CD4-positive, alpha-beta memory T cell (primary cell): ENCODE results near the gene LLGL2. TPM values are rescaled to one million over a fixed set of nuclear protein-coding genes. Genes with fewer than 3 reads are reported as not detected.
A peak's percentile ranks its signal among the peaks of the same experiment; 100 is the strongest.

Source experiments
- CTCF ChIA-PET: fragments of 350-600 bp; sonication (Branson Sonifier 250); formaldehyde crosslinking; loops from one replicate; lab custom pipeline; 2021; ENCODE audit warnings: inconsistent platforms; ENCODE audit not compliant: partially characterized antibody; lab: Charles Lee
- POLR2A ChIA-PET: fragments of 350-600 bp; sonication (Branson Sonifier 250); formaldehyde crosslinking; loops from one replicate; lab custom pipeline; 2021; ENCODE audit not compliant: partially characterized antibody; lab: Charles Lee
- DNase-seq, 5 donors: peaks; one replicate each; pipeline versions ENCODE4 v3.0.0 to v3.0.0-alpha.2; 2020 to 2022; ENCODE audit warnings: mixed read lengths in 1 of 5
- H3K27ac ChIP-seq: one replicate; pipeline ENCODE4 v1.7.0; 2013; ENCODE audit warnings: low read depth, low read length
- H3K27me3 ChIP-seq: 2 replicates; pipeline ENCODE4 v1.7.0; 2013; ENCODE audit warnings: mild to moderate bottlenecking, low read length, moderate library complexity; ENCODE audit not compliant: insufficient read depth
- H3K36me3 ChIP-seq: 2 replicates; pipeline ENCODE4 v1.7.0; 2013; ENCODE audit warnings: mild to moderate bottlenecking, low read length, moderate library complexity; ENCODE audit not compliant: insufficient read depth
- H3K4me1 ChIP-seq: 2 replicates; pipeline ENCODE4 v1.7.0; 2013; ENCODE audit warnings: mild to moderate bottlenecking, low read length, moderate library complexity; ENCODE audit not compliant: insufficient read depth
- H3K4me3 ChIP-seq, 2 donors: one replicate each; pipeline ENCODE4 v1.7.0; 2013; ENCODE audit warnings: low read length in 2 of 2, mild to moderate bottlenecking in 1 of 2
- H3K9me3 ChIP-seq, 2 donors: one replicate each; pipeline ENCODE4 v1.7.0; 2013; ENCODE audit warnings: low read length in 2 of 2, control low read depth in 1 of 2; ENCODE audit not compliant: control insufficient read depth in 1 of 2
- H3K27ac Mint-ChIP-seq, 7 donors: one replicate each; pipeline ENCODE4 v1.8.0; 2020 to 2021; ENCODE audit warnings: mixed read lengths in 7 of 7, mild to moderate bottlenecking in 6 of 7, inconsistent platforms in 3 of 7, moderate library complexity in 3 of 7
- H3K27me3 Mint-ChIP-seq, 2 donors: one replicate each; pipeline ENCODE4 v1.8.0; 2020 to 2021; ENCODE audit warnings: mixed read lengths in 2 of 2
- H3K36me3 Mint-ChIP-seq, 2 donors: one replicate each; pipeline ENCODE4 v1.8.0; 2020 to 2021; ENCODE audit warnings: mixed read lengths in 2 of 2, inconsistent platforms in 1 of 2, mild to moderate bottlenecking in 1 of 2
- H3K4me1 Mint-ChIP-seq, 4 donors: one replicate each; pipeline ENCODE4 v1.8.0; 2020 to 2021; ENCODE audit warnings: mixed read lengths in 4 of 4, mild to moderate bottlenecking in 1 of 4
- H3K4me3 Mint-ChIP-seq, 8 donors: one replicate each; pipeline ENCODE4 v1.8.0; 2020 to 2021; ENCODE audit warnings: mixed read lengths in 8 of 8, mild to moderate bottlenecking in 7 of 8, moderate library complexity in 6 of 8, inconsistent platforms in 3 of 8
- H3K9me3 Mint-ChIP-seq, 8 donors: one replicate each; pipeline ENCODE4 v1.8.0; 2020 to 2021; ENCODE audit warnings: mixed read lengths in 8 of 8, mild to moderate bottlenecking in 5 of 8, inconsistent platforms in 3 of 8, moderate library complexity in 1 of 8
- intact Hi-C: fragments of 100-400 bp; cut with micrococcal nuclease; formaldehyde crosslinking; loops from one replicate; pipeline ENCODE4 v1.15.1; 2023
- polyA plus RNA-seq, 2 donors: library from polyadenylated mRNA; unstranded; fragments of 300-500 nt; fragmentation: Illumina TruSeq; gene quantifications; one replicate each; pipeline ENCODE4 v1.2.3, GENCODE V29; 2021
- total RNA-seq, 2 experiments: library from RNA; stranded (reverse); gene quantifications; one replicate each; pipeline ENCODE4 v1.2.3, GENCODE V29; 2021

Gene LLGL2
- total and polyA plus RNA-seq, 4 experiments from 2014 or later: 19.3 to 43.6 (median 32.2) TPM

- H3K4me3 ChIP-seq: peak overlapping the region in 1 of 2 donors; percentile 38
- intact Hi-C loops: no loop called here
- peaks cover 21% of the 10 kb centered on the region for H3K4me1 ChIP-seq
- H3K36me3 Mint-ChIP-seq: peaks cover 12 to 27% of the 10 kb centered on the region in 2 donors
- DNase-seq: peak; percentile 37 to 52 (median 47)
- H3K27ac ChIP-seq: peak overlapping the region; percentile 22
- peak overlapping the region; percentile 50 to 88 (median 73) for H3K4me3 Mint-ChIP-seq
- no peaks in the 10 kb centered on the region for H3K9me3 ChIP-seq
- H3K4me1 Mint-ChIP-seq: peaks cover 17 to 30% (median 26%) of the 10 kb centered on the region in 4 donors
- H3K27me3 ChIP-seq: no peaks in the 10 kb centered on the region
- no peaks in the 10 kb centered on the region for H3K27me3 Mint-ChIP-seq
- ChIA-PET POLR2A (interaction anchor here (0.8 to 2.5 kb wide), 6 partner anchors 24 to 101 kb away, joined by 4 to 25 read pairs (median 6); partner anchors contain the start of genes LLGL2, TMEM94 and TSEN54), CTCF (interaction anchor here (0.8 to 2.9 kb wide), 6 partner anchors 15 to 64 kb away, joined by 3 to 17 read pairs (median 4); partner anchors contain the start of genes TMEM94 and TSEN54)
- H3K36me3 ChIP-seq: peaks cover 2% of the 10 kb centered on the region
- H3K9me3 Mint-ChIP-seq: no peaks in the 10 kb centered on the region
- H3K27ac Mint-ChIP-seq: peak overlapping the region; percentile 84 to 99 (median 94)
These were observed 38.0 kb upstream of the LLGL2 start for GRCh38 chr17:75487351-75488070.

GRCh38 chr17:75488693-75489510 is 36.6 kb upstream of the LLGL2 start:
- peaks cover 15 to 27% of the 10 kb centered on the region in 2 donors for H3K36me3 Mint-ChIP-seq
- intact Hi-C loops: no loop called here
- no peaks in the 10 kb centered on the region for H3K9me3 Mint-ChIP-seq
- Histone ChIP-seq H3K36me3 (peaks cover 13% of the 10 kb centered on the region), H3K27ac (no peak overlapping the region), H3K4me3 (no peak overlapping the region), H3K9me3 (no peaks in the 10 kb centered on the region), H3K27me3 (no peaks in the 10 kb centered on the region), H3K4me1 (peaks cover 21% of the 10 kb centered on the region)
- ChIA-PET POLR2A (no interaction called here), CTCF (interaction anchor here (0.8 to 2.9 kb wide), 3 partner anchors 33 to 62 kb away, joined by 3 to 17 read pairs (median 4); partner anchors contain the start of gene TMEM94)
- H3K4me3 Mint-ChIP-seq: no peak overlapping the region
- no peak for DNase-seq
- peak overlapping the region in 3 of 7 donors; percentile 29 to 46 (median 30) for H3K27ac Mint-ChIP-seq
- peaks cover 14 to 30% (median 21%) of the 10 kb centered on the region in 4 donors for H3K4me1 Mint-ChIP-seq
- no peaks in the 10 kb centered on the region for H3K27me3 Mint-ChIP-seq

- H3K36me3 Mint-ChIP-seq: peaks cover 18 to 29% of the 10 kb centered on the region in 2 donors
- peaks cover 14 to 30% (median 21%) of the 10 kb centered on the region in 4 donors for H3K4me1 Mint-ChIP-seq
- intact Hi-C loops: no loop called here
- Histone ChIP-seq H3K36me3 (peaks cover 19% of the 10 kb centered on the region), H3K4me3 (no peak overlapping the region), H3K4me1 (peaks cover 21% of the 10 kb centered on the region), H3K9me3 (no peaks in the 10 kb centered on the region), H3K27me3 (no peaks in the 10 kb centered on the region), H3K27ac (no peak overlapping the region)
- no peaks in the 10 kb centered on the region for H3K27me3 Mint-ChIP-seq
- ChIA-PET POLR2A (no interaction called here), CTCF (interaction anchor here (0.8 kb wide), 1 partner anchor 39 kb away, joined by 3 read pairs; no protein-coding TSS in a partner anchor)
- DNase-seq: no peak
- peak overlapping the region in 4 of 7 donors; percentile 29 to 69 (median 48) for H3K27ac Mint-ChIP-seq
- H3K4me3 Mint-ChIP-seq: peak overlapping the region in 1 of 8 donors; percentile 25
- no peaks in the 10 kb centered on the region for H3K9me3 Mint-ChIP-seq
These were observed 36.0 kb upstream of the LLGL2 start for GRCh38 chr17:75489511-75489955.

- Mint-ChIP-seq H3K27me3 (no peaks in the 10 kb centered on the region), H3K36me3 (peaks cover 15 to 30% of the 10 kb centered on the region in 2 donors), H3K27ac (no peak overlapping the region), H3K4me1 (peaks cover 13 to 30% (median 21%) of the 10 kb centered on the region in 4 donors), H3K9me3 (no peaks in the 10 kb centered on the region), H3K4me3 (no peak overlapping the region)
- Histone ChIP-seq H3K27ac (no peak overlapping the region), H3K27me3 (no peaks in the 10 kb centered on the region), H3K9me3 (no peaks in the 10 kb centered on the region), H3K4me3 (no peak overlapping the region), H3K36me3 (peaks cover 20% of the 10 kb centered on the region), H3K4me1 (peaks cover 21% of the 10 kb centered on the region)
- POLR2A ChIA-PET: no interaction called here
- intact Hi-C loops: no loop called here
- CTCF ChIA-PET: interaction anchor here (0.6 to 0.8 kb wide), 2 partner anchors 40 to 42 kb away, joined by 3 read pairs; no protein-coding TSS in a partner anchor
- DNase-seq: no peak
These were observed 35.2 kb upstream of the LLGL2 start for GRCh38 chr17:75490173-75490743.

GRCh38 chr17:75490953-75491649 is 34.4 kb upstream of the LLGL2 start:
- intact Hi-C loops: no loop called here
- no peaks in the 10 kb centered on the region for H3K9me3 Mint-ChIP-seq
- no peak overlapping the region for H3K27ac ChIP-seq
- H3K27me3 Mint-ChIP-seq: no peaks in the 10 kb centered on the region
- H3K4me3 ChIP-seq: no peak overlapping the region
- H3K27me3 ChIP-seq: no peaks in the 10 kb centered on the region
- no peaks in the 10 kb centered on the region for H3K9me3 ChIP-seq
- peaks cover 21% of the 10 kb centered on the region for H3K4me1 ChIP-seq
- H3K4me1 Mint-ChIP-seq: peaks cover 13 to 28% (median 20%) of the 10 kb centered on the region in 4 donors
- no peak for DNase-seq
- H3K36me3 Mint-ChIP-seq: peaks cover 19 to 34% of the 10 kb centered on the region in 2 donors
- ChIA-PET POLR2A (no interaction called here), CTCF (interaction anchor here (0.6 kb wide), 1 partner anchor 41 kb away, joined by 3 read pairs; no protein-coding TSS in a partner anchor)
- H3K4me3 Mint-ChIP-seq: no peak overlapping the region
- H3K36me3 ChIP-seq: peaks cover 20% of the 10 kb centered on the region
- H3K27ac Mint-ChIP-seq: no peak overlapping the region

- intact Hi-C loops: no loop called here
- ChIA-PET CTCF (no interaction called here), POLR2A (no interaction called here)
- peaks cover 17% of the 10 kb centered on the region for H3K4me1 ChIP-seq
- DNase-seq: no peak
- Mint-ChIP-seq H3K27me3 (no peaks in the 10 kb centered on the region), H3K9me3 (no peaks in the 10 kb centered on the region), H3K27ac (no peak overlapping the region), H3K4me1 (peaks cover 11 to 22% (median 14%) of the 10 kb centered on the region in 4 donors), H3K36me3 (peaks cover 19 to 32% of the 10 kb centered on the region in 2 donors), H3K4me3 (no peak overlapping the region)
- H3K36me3 ChIP-seq: peaks cover 25% of the 10 kb centered on the region
- H3K4me3 ChIP-seq: no peak overlapping the region
- no peaks in the 10 kb centered on the region for H3K9me3 ChIP-seq
- no peak overlapping the region for H3K27ac ChIP-seq
- no peaks in the 10 kb centered on the region for H3K27me3 ChIP-seq
These were observed 33.8 kb upstream of the LLGL2 start for GRCh38 chr17:75491680-75492079.
